NCI-H2196 (cell line): ENCODE data around the gene PALD1.

Experiments
- DNase-seq: peaks from one replicate; lab custom pipeline; 2025; ENCODE audit not compliant: unreplicated experiment; lab: John Stamatoyannopoulos, UW

PALD1 gene

DNA sequence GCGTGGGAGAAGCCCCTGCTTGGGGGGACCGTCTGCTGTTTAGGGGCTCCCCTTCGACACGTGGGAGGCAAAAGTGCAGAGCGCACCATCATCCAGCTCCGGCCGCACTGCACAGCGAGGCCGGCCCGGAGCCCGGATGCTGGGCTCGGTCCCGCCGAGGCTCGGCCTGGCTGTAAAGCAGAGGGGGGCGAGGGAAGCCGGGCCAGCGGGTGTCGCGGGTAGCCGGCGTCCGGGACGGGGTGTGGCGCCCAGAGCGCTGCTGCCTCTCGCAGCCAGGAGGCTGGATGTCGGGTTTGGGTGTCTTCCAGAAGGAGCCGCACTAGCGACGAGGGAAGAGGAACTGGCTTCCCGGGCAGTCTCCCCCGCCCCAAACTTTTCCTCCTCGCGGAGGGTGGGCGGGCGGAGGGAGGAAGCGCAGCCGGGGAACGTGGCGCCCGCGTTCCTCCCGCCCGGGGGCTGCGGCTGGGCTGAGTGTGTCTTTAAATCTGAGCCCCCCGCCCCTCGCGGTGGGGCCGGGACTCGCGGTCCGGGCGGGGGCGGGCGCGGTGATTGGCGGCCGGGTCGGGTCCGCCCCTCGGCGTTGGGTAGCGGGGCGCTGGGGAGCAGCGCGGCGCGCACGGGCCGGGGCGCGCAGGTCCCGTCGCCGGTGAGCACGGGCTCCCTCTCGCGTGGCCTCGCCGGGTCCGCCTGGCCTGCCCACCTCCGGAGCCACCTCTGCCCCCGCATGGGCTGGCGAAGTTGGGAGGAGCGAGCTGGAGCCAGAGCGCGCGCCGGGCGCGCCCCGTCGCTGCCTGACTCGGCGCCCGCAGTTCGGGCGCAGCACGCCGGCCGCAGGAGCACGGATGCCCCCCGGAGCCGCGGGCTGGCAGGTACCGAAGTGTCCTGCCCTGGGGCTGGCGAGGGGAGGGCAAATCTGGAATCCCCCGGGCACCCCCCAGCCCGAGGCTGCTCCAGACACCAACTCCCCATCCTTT lies at the start of gene PALD1:
Gene PALD1, plus strand, starts transcription at position 577 of the 974 bp plus-strand sequence. CDS start 47,185 bp downstream, outside the sequence.
- DNase-seq = peak; percentile 4

- DNase-seq = no peak
These were observed 47.8 kb upstream of the PALD1 start for GRCh38 chr10:70430493-70431445.

DNA sequence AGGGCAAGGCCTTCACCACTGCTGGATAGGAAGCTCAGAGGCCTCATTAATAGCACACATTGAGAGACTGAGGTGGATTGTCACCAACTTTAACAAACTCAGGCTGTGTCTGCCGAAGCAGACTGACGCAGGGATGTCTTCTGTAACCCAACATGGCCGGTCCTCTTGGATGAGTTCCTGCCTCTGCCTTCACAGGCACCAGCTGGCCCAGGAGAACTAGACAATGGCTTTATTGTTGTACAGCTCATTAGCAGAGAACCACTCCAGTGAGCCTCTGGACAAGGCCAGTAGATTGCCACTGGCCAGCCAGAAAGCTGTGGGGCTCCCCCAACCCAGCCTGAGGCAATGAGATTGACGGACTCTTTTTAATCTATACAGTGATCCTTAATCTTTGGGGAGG lies 46.5 kb upstream of the PALD1 start:
- peak; percentile 39 for DNase-seq

DNA sequence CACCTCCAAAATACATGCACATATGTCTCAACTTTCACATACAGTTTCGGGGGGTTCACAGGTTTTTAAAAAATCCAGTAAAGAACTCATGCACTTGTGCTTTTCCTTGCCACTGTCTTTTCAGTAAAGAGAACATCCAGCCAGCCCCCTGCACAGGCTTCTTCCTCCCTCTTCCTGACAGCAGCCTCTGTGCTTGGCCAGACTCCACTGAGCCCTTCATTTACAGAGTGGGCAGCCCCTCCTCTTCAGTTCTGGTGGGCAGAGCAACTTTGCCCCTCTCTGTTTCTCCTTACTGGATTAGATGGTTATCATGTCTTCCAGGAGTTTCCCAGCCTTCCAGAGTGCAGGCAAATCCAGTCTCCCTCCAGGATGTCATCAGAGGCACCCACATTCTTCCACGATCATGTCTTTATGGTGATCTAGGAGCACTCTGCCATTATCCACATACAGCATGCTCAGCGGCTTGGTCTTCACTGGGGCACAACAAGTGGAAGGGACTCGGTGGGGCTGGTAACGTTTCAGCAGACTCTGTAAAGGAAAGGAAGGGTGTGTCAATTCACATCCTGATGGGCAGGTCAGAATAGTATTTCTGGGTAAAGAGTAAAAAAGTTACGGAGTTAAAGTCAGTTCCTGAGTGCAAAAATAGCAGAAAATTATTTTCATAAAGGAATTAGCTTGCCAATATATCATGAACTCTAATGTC lies 45.9 kb upstream of the PALD1 start:
- no peak for DNase-seq

DNA sequence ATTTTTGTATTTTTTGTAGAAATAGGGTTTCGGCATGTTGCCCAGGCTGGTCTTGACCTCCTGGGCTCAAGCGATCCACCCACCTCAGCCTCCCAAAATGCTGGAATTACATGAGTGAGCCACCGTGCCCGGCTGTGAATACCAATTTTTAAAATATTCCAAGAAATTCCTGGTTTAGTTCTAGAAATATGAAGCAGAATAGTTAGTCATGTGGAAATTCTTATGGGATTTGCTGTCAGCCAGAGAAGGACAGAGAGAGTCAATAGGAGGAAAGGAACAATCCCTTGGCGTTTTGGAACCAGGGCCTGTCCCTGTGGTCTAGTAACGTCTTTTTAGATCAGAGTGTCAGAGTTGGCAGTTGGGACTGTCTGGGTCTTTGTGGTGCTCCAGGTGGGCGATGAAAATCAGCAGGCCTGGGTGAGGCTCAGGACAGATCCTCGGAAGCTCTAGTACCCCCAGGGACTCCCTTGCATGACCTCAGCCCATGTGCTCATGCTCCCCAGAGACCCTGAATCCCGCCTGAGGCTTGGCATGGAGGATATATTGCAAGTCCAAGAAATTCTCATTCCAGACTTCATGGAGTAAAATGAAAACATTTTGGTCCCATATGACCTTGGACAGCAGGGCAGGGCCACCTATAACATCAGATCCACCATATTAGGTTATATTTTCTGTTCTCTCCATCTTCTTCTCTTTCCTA lies 44.8 kb upstream of the PALD1 start:
- DNase-seq = no peak

DNA sequence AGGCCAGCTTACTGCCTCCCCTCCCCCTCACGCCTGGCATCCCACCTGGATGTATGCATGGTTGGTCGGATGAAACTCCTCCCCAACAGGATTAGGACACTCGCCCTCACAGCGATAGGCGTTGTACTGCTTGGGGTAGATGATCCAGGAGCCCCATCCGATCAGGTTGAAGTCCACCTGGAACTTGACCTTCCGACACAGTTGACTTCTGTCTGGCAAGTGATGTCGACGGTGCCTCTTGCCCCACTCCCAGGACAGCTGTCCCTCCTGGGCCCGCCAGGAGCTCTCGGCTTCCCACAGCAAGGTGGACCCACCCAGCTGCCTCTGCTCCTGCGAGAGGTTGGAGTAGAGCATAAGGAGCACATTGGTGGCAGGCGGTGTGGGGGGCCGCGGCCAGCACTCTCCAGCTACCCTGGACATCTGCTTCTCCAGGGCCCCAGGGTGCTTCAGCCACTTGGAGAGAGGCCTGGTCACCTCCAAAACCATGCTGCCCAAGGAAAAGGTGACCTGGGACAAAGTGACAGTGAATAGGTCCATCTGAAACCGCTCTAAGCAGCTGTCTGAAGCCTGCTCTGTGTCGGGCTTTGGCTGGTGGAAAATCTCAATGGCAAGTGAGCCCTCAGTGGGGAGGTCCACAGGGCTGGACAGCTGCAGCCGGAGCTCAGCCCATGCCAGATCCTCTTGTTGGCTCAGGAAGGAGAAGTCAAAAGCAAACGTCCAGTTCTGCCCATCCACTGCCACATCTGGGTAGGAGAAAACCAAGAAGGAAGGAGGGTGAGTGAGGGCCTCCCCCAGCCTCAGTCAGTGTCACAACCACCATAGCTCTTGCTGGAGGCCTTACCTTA lies 43.1 kb upstream of the PALD1 start:
- DNase-seq = no peak

DNA sequence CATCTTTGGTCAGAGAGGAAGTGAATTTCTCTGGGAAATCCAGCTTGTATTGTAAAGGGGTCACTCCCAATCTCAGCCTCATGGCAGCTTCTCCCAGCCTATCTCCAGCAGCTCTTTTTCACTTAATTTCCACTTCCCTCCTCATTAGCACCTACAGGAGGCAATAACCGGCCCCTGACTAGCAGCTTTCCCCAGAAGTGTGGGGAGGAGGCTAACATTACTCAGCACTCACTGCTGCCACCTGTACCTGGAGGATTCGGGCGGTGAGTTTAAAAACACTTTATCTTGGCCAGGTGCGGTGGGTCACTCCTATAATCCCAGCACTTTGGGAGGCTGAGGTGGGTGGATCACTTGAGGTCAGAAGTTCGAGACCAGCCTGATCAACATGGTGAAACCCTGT lies 40.8 kb upstream of the PALD1 start:
- no peak for DNase-seq

DNA sequence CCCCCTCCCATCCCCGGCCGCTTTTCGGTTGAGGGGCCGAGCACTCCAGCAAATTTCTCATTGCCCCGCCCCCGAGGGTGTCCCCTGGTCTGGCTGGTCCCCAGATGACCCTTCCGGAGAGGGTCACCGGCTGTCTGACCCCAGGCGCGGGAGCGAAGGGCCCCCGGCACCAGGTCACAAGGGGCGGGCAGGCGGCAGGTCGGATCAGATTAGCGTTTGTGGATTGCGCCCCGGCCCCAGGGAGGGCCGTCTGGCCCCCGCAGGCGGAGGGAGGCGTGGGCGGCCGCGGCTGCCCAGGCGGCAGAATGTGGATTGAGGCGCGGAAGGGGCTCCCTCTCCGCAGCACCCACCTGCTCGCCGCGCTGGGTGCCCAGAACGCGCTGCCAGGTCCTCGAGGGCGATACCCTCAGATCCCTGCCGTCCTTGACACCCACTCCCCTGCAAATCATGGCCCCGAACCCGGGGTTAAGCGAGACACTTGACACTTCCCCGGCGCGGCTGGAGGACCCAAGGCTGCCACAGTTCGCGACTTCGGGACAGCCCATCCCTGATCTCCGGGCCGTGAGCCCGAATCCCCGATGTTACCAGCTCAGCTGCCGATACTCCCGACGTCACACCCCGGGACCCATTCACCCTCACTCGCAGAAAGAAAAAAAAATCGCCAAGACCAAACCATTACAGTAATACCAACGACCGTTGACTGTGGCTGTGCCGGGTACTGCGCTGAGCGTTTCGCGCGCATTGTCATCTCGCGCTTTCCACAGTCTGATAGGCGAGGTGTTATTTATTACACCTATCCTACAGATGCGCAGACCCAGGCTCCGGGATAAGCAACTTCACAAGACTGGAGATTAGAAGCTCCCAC lies 38.0 kb upstream of the PALD1 start:
- no peak for DNase-seq

GRCh38 chr10:70441161-70441894 lies 37.2 kb upstream of the PALD1 start, which contains the start of gene NODAL:
TSS of gene NODAL (minus strand) at chr10:70441681. CDS start at chr10:70441667, 14 bp downstream.
- DNase-seq = no peak

GRCh38 chr10:70441895-70442309 lies 36.7 kb upstream of the PALD1 start:
- no peak for DNase-seq

DNA sequence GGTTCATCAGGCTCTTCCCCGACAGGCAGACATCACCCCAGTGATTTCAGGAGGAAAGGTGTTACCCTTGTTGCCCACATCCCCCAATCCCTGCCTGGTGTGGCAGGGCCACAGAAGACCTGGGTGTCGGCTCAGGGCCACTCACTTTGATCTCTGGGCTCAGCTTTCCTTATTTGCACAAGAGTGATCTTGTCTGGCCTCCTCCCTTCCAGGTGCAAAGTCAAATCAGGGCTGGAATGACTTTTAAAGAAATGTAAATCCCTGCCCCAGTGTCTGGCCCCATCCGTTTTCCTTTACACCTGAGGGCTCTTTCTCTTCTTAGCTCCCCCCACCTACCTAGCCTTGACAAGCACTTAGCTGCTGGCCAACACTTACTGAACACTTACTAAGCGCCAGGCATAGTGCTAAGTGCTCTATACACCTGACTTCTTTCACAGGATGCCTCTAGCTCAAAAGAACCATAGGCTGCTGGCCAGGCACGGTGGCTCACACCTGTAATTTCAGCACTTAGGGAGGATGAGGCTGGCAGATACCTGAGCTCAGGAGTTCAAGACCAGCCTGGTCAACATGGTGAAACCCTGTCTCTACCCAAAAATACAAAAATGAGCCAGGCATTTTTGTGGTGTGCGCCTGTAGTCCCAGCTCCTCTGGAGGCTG lies 36.1 kb upstream of the PALD1 start:
- DNase-seq = no peak

- DNase-seq = no peak
These were observed 33.8 kb upstream of the PALD1 start for GRCh38 chr10:70444744-70445143.

DNA sequence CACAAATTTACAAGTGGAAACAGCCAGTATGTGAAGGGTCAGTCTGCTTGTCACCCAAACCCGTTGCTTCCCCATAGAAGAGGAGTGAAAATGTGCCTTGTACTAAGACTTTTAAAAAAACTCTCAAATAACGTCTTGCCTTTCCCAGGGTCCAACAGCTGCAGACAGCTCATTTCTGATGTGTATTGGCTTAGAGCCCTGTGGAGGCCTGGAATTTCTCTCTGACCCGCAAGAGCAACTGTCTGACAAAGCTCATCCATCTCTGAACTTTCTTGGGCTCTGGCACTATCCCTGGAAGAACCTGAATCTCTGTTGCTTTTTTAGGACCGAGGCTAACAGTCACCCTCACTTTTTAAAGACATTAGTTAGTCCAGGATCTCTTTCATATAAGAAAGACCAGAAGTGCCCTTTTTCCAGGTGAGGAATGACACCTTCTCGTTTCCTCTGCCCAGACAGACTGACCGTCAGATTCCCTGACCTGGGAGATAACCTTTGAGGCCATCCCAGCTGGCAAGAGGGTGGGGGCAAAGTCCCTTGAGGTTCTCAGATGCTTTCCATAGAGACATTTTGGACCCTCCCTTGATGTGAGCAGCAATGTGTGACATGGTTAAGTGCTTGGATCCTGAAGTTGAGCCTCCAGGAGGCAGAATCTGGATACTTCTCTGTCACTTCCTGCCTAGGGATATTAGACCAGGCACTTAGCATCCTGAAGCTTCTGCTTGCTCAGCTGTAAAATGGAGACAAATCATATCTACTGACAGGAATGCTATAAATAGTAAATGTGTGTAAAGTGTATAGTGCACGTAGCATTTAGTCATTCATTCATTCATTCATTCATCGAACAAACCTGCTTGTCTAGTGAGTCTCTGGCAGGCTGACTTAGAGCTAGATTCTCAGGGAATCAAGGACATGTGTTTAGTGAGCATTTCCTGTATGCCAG lies 32.6 kb upstream of the PALD1 start:
- DNase-seq = no peak

GRCh38 chr10:70448236-70448635 lies 30.3 kb upstream of the PALD1 start:
- DNase-seq = peak; percentile 17

- no peak for DNase-seq
These were observed 23.3 kb upstream of the PALD1 start for GRCh38 chr10:70455213-70455630.

DNA sequence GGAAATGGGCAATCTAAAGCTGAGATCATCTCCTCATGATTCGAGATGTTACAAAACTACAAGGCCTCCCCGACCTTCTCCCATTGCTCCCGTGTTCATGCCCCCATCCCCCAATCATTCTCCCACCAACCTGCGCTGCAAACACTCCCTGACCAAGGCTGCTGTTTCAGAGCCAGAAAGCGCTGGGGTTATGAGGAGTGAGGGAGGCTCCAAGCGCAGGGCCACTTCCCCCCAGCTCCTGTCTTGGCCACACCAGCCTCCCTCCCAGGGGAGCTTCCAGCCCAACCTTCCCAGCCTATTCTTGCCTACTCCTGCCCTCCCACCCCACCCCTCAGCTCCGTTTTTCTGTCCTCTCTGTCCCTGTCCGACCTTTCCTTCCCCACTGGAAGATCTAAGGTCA lies 22.4 kb upstream of the PALD1 start:
- DNase-seq = no peak
